PFSK-1 (cell line): ENCODE results near the gene LGALS14.

Experiments used
- FOXP2 ChIP-seq: optimal IDR thresholded peaks from 2 replicates; pipeline ENCODE3; 2011; ENCODE audit warnings: borderline replicate concordance, control low read depth, inconsistent platforms; ENCODE audit not compliant: insufficient read depth; ENCODE audit errors: extremely low read length, extremely low read depth
- TAF1 ChIP-seq: IDR thresholded peaks from 2 replicates; pipeline ENCODE4 v1.6.1; 2012; ENCODE audit warnings: low read length, control low read depth, borderline replicate concordance; ENCODE audit not compliant: insufficient read depth
- TF ChIP-seq, protein P1 (sequence below), 2 experiments: IDR thresholded peaks; 2 replicates each; pipeline versions ENCODE4 v1.6.1 to v1.8.0; 2011 to 2012; ENCODE audit warnings: low read depth in 2 of 2, low read length in 2 of 2, control low read depth in 1 of 2, inconsistent platforms in 1 of 2, mild to moderate bottlenecking in 1 of 2, moderate library complexity in 1 of 2; ENCODE audit not compliant: insufficient read depth in 1 of 2

DNA sequence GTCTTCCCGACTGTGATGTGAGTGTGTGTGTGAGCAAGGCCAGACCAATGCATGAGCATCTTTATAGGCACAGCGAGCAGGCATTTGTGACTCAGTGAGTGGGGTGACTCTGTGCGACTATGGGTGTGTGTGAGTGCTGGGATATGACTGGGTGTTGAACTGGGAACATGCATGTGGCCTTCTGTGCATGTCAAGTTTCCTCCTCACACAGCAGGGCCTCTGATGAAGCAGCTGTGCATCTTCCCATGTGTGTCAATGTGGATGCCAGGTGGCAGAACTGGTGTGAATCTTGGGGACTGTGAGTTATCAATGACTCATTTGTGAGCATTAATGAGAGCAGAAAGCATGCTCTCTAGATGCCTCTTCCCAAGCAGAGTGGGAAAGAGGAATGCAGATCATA lies 12.1 kb upstream of the LGALS14 start:
- TF ChIP-seq FOXP2 (no peak), TAF1 (no peak)
- TF ChIP-seq, protein P1, sequence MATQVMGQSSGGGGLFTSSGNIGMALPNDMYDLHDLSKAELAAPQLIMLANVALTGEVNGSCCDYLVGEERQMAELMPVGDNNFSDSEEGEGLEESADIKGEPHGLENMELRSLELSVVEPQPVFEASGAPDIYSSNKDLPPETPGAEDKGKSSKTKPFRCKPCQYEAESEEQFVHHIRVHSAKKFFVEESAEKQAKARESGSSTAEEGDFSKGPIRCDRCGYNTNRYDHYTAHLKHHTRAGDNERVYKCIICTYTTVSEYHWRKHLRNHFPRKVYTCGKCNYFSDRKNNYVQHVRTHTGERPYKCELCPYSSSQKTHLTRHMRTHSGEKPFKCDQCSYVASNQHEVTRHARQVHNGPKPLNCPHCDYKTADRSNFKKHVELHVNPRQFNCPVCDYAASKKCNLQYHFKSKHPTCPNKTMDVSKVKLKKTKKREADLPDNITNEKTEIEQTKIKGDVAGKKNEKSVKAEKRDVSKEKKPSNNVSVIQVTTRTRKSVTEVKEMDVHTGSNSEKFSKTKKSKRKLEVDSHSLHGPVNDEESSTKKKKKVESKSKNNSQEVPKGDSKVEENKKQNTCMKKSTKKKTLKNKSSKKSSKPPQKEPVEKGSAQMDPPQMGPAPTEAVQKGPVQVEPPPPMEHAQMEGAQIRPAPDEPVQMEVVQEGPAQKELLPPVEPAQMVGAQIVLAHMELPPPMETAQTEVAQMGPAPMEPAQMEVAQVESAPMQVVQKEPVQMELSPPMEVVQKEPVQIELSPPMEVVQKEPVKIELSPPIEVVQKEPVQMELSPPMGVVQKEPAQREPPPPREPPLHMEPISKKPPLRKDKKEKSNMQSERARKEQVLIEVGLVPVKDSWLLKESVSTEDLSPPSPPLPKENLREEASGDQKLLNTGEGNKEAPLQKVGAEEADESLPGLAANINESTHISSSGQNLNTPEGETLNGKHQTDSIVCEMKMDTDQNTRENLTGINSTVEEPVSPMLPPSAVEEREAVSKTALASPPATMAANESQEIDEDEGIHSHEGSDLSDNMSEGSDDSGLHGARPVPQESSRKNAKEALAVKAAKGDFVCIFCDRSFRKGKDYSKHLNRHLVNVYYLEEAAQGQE (IDR thresholded peaks at IDR 0.05; ENCODE audit: insufficient read depth in 1 of 2, low read depth in 2 of 2, low read length in 2 of 2), result no peak
